KMS-11 (cell line): ENCODE measurements around the gene KDR.

Experiments
- H2AFZ ChIP-seq: fragments of 200-600 bp; sonication (generic); 2 replicates; pipeline ENCODE4 v1.6.1; 2016; ENCODE audit warnings: antibody characterized with exemption, mixed run types, low read depth
- H3K27ac ChIP-seq: fragments of 200-600 bp; sonication (generic); 2 replicates; pipeline ENCODE4 v1.6.1; 2016; ENCODE audit warnings: mild to moderate bottlenecking, mixed run types
- H3K27me3 ChIP-seq: fragments of 200-600 bp; sonication (generic); 2 replicates; pipeline ENCODE4 v1.6.1; 2017; ENCODE audit warnings: mild to moderate bottlenecking, low read depth, mixed run types, moderate library complexity; ENCODE audit not compliant: insufficient read depth
- H3K36me3 ChIP-seq: fragments of 200-600 bp; sonication (generic); 2 replicates; pipeline ENCODE4 v1.6.1; 2017; ENCODE audit warnings: mild to moderate bottlenecking, mixed run types; ENCODE audit not compliant: insufficient read depth
- H3K4me1 ChIP-seq: fragments of 200-600 bp; sonication (generic); 2 replicates; pipeline ENCODE4 v1.6.1; 2016; ENCODE audit warnings: mild to moderate bottlenecking, low read depth, mixed run types; ENCODE audit not compliant: poor library complexity, severe bottlenecking
- H3K4me2 ChIP-seq: fragments of 200-600 bp; sonication (generic); 2 replicates; pipeline ENCODE4 v1.7.0; 2016; ENCODE audit warnings: mild to moderate bottlenecking, mixed run types
- H3K4me3 ChIP-seq: fragments of 200-600 bp; sonication (generic); IDR thresholded peaks from 2 replicates; pipeline ENCODE4 v1.6.1; 2017; ENCODE audit warnings: low read depth, low read length, mixed read lengths; ENCODE audit not compliant: insufficient read depth
- H3K79me2 ChIP-seq: fragments of 200-600 bp; sonication (generic); 2 replicates; pipeline ENCODE4 v1.6.1; 2016; ENCODE audit warnings: low read depth, mixed run types; ENCODE audit not compliant: insufficient read depth
- H3K9ac ChIP-seq: fragments of 200-600 bp; sonication (generic); 2 replicates; pipeline ENCODE4 v1.6.1; 2016; ENCODE audit warnings: mild to moderate bottlenecking, mixed run types
- H4K20me1 ChIP-seq: fragments of 200-600 bp; sonication (generic); 2 replicates; pipeline ENCODE4 v1.6.1; 2016; ENCODE audit warnings: mild to moderate bottlenecking, mixed run types; ENCODE audit not compliant: insufficient read depth
- CTCF ChIP-seq: fragments of 200-600 bp; sonication (generic); conservative IDR thresholded peaks from 2 replicates; pipeline ENCODE4 v1.6.1; 2017; ENCODE audit warnings: low read depth, mild to moderate bottlenecking, antibody characterized with exemption, low read length, moderate library complexity, mixed read lengths

KDR gene

GRCh38 chr4:55098456-55099204, 26.8 kb downstream of the KDR start:
- Histone ChIP-seq H2AFZ (no peak overlapping the region), H4K20me1 (no peaks in the 10 kb centered on the region), H3K36me3 (no peaks in the 10 kb centered on the region), H3K4me3 (no peak overlapping the region), H3K4me1 (no peaks in the 10 kb centered on the region), H3K27me3 (no peaks in the 10 kb centered on the region), H3K9ac (no peak overlapping the region), H3K79me2 (no peaks in the 10 kb centered on the region), H3K4me2 (no peak overlapping the region), H3K27ac (no peak overlapping the region)
- no peak for TF ChIP-seq CTCF

- Histone ChIP-seq H3K27ac (no peak overlapping the region), H4K20me1 (no peaks in the 10 kb centered on the region), H3K4me1 (no peaks in the 10 kb centered on the region), H3K27me3 (no peaks in the 10 kb centered on the region), H3K4me2 (no peak overlapping the region), H3K4me3 (no peak overlapping the region), H3K79me2 (no peaks in the 10 kb centered on the region), H3K9ac (no peak overlapping the region), H2AFZ (no peak overlapping the region), H3K36me3 (no peaks in the 10 kb centered on the region)
- no peak for TF ChIP-seq CTCF
Measured at GRCh38 chr4:55096619-55097018, 28.8 kb downstream of the KDR start.

DNA sequence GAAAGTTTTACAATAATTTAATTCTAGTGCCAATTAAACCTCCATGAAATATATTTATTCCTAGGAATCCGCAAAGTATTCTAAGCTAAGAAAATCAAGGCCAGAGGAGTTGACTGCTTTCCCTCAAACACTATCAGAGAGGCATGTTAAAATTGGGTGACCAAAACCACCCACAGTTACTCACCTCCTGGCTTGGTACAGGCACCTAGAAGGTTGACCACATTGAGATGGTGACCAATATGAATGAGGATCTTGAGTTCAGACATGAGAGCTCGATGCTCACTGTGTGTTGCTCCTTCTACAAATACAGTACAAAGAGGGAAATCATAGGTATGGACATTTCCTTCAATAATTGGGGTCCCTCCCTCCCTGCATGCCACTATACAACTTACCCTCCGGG, 29.4 kb downstream of the KDR start:
- H3K9ac ChIP-seq, result no peak overlapping the region
- no peak overlapping the region for H3K4me2 ChIP-seq
- no peaks in the 10 kb centered on the region for H4K20me1 ChIP-seq
- no peak overlapping the region for H2AFZ ChIP-seq
- no peaks in the 10 kb centered on the region for H3K4me1 ChIP-seq
- H3K4me3 ChIP-seq, result no peak overlapping the region
- H3K79me2 ChIP-seq, result no peaks in the 10 kb centered on the region
- H3K36me3 ChIP-seq, result no peaks in the 10 kb centered on the region
- TF ChIP-seq CTCF, result no peak
- no peaks in the 10 kb centered on the region for H3K27me3 ChIP-seq
- no peak overlapping the region for H3K27ac ChIP-seq

- TF ChIP-seq CTCF, result no peak
- H3K79me2 ChIP-seq, result no peaks in the 10 kb centered on the region
- H3K4me3 ChIP-seq, result no peak overlapping the region
- H2AFZ ChIP-seq, result no peak overlapping the region
- no peaks in the 10 kb centered on the region for H3K27me3 ChIP-seq
- peaks cover 16% of the 10 kb centered on the region for H3K4me1 ChIP-seq
- no peak overlapping the region for H3K4me2 ChIP-seq
- H3K9ac ChIP-seq, result no peak overlapping the region
- no peaks in the 10 kb centered on the region for H4K20me1 ChIP-seq
- H3K36me3 ChIP-seq, result no peaks in the 10 kb centered on the region
- H3K27ac ChIP-seq, result no peak overlapping the region
Measured at GRCh38 chr4:55092504-55092903, 32.9 kb downstream of the KDR start.
